BJ (cell line): ENCODE results near the gene SMARCD1. TPM values are rescaled to one million over a fixed set of nuclear protein-coding genes. Genes with fewer than 3 reads are reported as not detected.

Experiments used
- CTCF ChIA-PET: fragments of 350-600 bp; formaldehyde crosslinking; extraction: SDS; loops from one replicate; lab custom pipeline; 2021; ENCODE audit warnings: antibody characterized with exemption, inconsistent platforms; lab: Yijun Ruan, JAX
- POLR2A ChIA-PET: fragments of 300-600 bp; sonication (Branson Sonifier 250); formaldehyde crosslinking; extraction: SDS; loops from one replicate; lab custom pipeline; 2021; ENCODE audit warnings: antibody characterized with exemption; lab: Charles Lee
- DNase-seq: peaks from one replicate; pipeline ENCODE4 v3.0.0-alpha.2; 2011; ENCODE audit warnings: low read depth
- H3K27me3 ChIP-seq: 2 replicates; pipeline ENCODE4 v1.6.0; 2011; ENCODE audit warnings: low read length; ENCODE audit not compliant: control insufficient read depth, insufficient read depth
- H3K36me3 ChIP-seq: 2 replicates; pipeline ENCODE4 v1.5.1; 2011; ENCODE audit warnings: low read length; ENCODE audit not compliant: control insufficient read depth, insufficient read depth
- H3K4me3 ChIP-seq: 2 replicates; pipeline ENCODE4 v1.5.1; 2011; ENCODE audit warnings: low read depth, mild to moderate bottlenecking, control low read depth, low read length
- polyA plus RNA-seq: library from polyadenylated mRNA; depleted of rRNA; stranded (reverse); fragments of >200 nt; gene quantifications from 2 replicates; pipeline ENCODE4 v1.2.3, GENCODE V29; 2011
- TF ChIP-seq, protein P1 (sequence below): IDR thresholded peaks from 2 replicates; pipeline ENCODE4 v1.5.1; 2011; ENCODE audit warnings: low read depth, mild to moderate bottlenecking, control low read depth, inconsistent platforms, low read length, moderate library complexity; ENCODE audit not compliant: insufficient read depth

Gene SMARCD1
- polyA plus RNA-seq, 1 experiment, result 56.0 TPM

- TF ChIP-seq, protein P1, sequence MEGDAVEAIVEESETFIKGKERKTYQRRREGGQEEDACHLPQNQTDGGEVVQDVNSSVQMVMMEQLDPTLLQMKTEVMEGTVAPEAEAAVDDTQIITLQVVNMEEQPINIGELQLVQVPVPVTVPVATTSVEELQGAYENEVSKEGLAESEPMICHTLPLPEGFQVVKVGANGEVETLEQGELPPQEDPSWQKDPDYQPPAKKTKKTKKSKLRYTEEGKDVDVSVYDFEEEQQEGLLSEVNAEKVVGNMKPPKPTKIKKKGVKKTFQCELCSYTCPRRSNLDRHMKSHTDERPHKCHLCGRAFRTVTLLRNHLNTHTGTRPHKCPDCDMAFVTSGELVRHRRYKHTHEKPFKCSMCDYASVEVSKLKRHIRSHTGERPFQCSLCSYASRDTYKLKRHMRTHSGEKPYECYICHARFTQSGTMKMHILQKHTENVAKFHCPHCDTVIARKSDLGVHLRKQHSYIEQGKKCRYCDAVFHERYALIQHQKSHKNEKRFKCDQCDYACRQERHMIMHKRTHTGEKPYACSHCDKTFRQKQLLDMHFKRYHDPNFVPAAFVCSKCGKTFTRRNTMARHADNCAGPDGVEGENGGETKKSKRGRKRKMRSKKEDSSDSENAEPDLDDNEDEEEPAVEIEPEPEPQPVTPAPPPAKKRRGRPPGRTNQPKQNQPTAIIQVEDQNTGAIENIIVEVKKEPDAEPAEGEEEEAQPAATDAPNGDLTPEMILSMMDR, result no peak
- DNase-seq, result no peak
- Histone ChIP-seq H3K4me3 (no peak overlapping the region), H3K27me3 (no peaks in the 10 kb centered on the region), H3K36me3 (0 out of 2 replicates have a peak, but pooled peaks cover 1% of the 10 kb centered on the region)
- ChIA-PET CTCF (interaction anchor here (0.9 to 1.2 kb wide), 2 partner anchors 19 to 63 kb away, joined by 3 read pairs; no protein-coding TSS in a partner anchor), POLR2A (no interaction called here)
Measured at GRCh38 chr12:50106907-50107306, 21.8 kb downstream of the SMARCD1 start.

- CTCF ChIA-PET, result interaction anchor here (0.6 to 5.2 kb wide), 6 partner anchors 18 to 233 kb away, joined by 3 to 58 read pairs (median 4); no protein-coding TSS in a partner anchor
- no peak for DNase-seq
- no peaks in the 10 kb centered on the region for H3K27me3 ChIP-seq
- no peaks in the 10 kb centered on the region for H3K36me3 ChIP-seq
- POLR2A ChIA-PET, result no interaction called here
- H3K4me3 ChIP-seq, result no peak overlapping the region
- TF ChIP-seq, protein P1, result no peak
Measured at GRCh38 chr12:50107416-50108268, 22.5 kb downstream of the SMARCD1 start.

DNA sequence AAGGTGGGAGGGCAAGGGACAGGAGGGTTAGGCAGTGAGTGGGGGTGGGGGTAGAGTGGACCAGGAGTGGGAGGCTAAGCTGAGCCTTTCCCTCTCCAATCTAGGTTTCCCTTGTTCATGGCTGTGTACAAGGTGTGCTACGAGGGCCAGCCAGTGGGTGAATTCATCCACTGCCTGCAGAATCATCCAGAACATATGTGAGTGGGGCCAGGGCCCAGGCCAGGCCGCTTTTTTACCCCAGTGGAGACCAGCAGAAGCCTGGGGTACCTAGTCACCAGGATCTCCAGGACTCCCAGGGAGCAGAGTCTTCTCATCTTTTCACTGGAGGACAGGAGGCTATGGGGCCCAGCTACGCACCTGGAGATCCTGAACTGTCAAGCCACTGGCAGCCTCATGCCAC is 24.2 kb downstream of the SMARCD1 start:
- DNase-seq, result no peak
- Histone ChIP-seq H3K27me3 (no peaks in the 10 kb centered on the region), H3K36me3 (no peaks in the 10 kb centered on the region), H3K4me3 (no peak overlapping the region)
- TF ChIP-seq, protein P1, result no peak
- ChIA-PET CTCF (interaction anchor here (1.1 to 5.2 kb wide), 6 partner anchors 7 to 205 kb away, joined by 4 to 62 read pairs (median 30); partner anchors contain the start of gene GPD1), POLR2A (no interaction called here)

- no peaks in the 10 kb centered on the region for H3K36me3 ChIP-seq
- no peak overlapping the region for H3K4me3 ChIP-seq
- H3K27me3 ChIP-seq, result no peaks in the 10 kb centered on the region
- DNase-seq, result no peak
- CTCF ChIA-PET, result interaction anchor here (0.6 to 5.2 kb wide), 26 partner anchors 8 to 431 kb away, joined by 3 to 62 read pairs (median 9); partner anchors contain the start of genes CERS5 and GPD1
- POLR2A ChIA-PET, result interaction anchor here (0.5 to 3.0 kb wide), 3 partner anchors 25 to 60 kb away, joined by 3 to 8 read pairs (median 3); partner anchors contain the start of genes CERS5 and SMARCD1
- TF ChIP-seq, protein P1, result no peak
Measured at GRCh38 chr12:50110127-50110761, 25.1 kb downstream of the SMARCD1 start.
